Ecto neural progenitor cell (in vitro differentiated cells): Measurements from ENCODE around the gene FKBP3.
"Not testable (repeated sequence)": the region's sequence is repeated elsewhere in the genome, so short reads cannot be mapped to it uniquely, and the experiment has no call there.

ENCODE experiments used
- DNase-seq: peaks from one replicate; pipeline ENCODE4 v3.0.0-alpha.2; 2018; ENCODE audit warnings: low spot score

The FKBP3 gene

DNA sequence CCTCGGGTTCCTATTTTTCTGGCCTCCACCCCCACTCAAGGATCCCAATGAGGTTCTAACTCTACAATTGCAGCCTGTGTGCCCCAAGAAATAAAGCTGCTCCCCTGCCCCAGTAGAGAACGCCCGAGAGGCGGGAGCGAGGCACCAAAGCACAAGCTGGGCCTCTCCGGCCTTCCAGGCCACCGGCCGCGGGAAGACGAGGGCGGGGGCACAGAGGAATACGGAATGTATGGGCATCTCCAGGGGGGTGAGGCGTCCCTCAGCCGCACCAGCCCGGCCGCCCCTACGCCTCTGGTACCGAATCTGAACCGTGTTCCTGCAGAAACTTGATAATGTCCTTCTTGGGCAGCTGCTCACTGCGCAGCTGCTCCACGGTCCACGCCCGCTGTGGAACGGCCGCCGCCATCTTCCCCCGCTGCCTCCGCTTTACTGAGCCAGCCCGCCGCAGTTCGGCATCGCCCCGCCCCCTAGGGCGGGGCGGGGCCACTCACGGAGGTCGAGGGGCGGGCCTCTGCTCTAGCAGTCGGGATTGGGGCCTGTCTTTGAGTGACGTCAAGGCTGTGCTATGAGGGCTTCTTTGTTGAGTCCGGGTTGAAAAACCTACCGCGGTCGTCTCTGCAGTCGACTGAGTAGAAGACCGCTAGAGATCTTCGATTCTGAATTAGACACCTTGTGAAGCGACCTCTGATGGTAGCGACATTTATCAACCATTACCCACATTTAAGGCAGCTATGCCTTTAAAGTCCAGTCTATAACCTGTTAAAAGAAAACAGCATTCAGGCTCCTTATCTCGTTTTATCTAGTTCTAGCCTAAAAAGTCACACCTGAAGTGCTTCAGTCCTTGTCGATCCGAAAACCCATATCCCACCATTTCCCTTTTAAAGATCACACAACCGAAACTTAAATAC is at the start of gene FKBP3:
TSS of gene FKBP3 (minus strand) at position 431 of the 908 bp plus-strand sequence. CDS start at position 406, 25 bp downstream.
- DNase-seq = peak; percentile 96

DNA sequence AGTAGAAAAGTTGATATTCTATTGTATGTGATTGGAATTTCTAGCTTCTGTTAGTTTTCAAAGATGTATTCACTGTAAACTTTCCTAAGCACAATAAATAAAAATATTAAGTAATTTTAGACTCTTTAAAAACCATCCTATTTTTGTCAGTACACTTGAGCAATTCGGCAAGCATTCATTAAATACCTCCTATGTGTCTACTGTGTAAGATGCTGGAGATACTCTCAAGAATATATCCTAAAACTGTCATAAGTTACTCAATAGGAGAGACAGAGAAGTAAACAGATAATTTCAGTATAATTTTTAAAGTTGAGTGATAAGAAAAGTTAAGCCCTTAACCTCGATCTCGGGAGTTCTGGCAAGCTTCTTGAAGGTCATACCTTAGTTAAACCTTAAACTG is 47.5 kb upstream of the FKBP3 start:
- no peak for DNase-seq

DNA sequence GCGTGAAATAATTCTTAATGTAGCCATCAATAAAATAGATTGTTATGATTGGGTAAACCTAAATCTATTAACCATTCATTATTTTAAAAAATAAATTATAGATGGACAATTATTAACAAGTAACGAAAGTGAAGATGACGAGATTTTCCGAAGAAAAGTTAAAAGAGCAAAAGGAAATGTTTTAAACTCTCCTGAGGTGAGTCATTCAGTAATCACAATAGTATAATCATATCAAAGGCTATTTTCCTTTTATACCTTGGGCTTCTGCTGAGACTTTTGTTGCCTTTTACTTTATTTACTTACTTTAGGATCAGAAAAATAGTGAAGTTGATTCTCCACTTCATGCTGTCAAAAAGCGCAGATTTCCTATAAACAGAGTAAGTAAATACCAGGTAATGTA is 47.0 kb upstream of the FKBP3 start:
- DNase-seq = no peak

DNA sequence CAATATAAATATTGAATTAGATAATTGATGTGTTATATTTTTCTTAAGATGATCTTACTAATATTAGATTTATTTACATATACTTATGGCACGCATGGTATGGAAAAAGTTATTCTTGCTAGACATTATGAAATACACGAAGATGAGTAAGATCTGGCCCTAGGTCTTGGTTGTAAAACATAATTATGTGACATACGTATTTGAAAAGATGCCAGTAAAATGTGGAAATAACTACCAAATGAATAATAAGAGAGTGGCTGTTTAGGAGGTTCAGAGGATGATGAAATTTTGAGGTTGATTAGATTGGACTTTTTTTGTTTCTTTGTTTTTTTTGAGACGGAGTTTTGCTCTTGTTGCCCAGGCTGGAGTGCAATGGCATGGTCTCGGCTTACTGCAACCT is 42.8 kb upstream of the FKBP3 start:
- DNase-seq = no peak

DNA sequence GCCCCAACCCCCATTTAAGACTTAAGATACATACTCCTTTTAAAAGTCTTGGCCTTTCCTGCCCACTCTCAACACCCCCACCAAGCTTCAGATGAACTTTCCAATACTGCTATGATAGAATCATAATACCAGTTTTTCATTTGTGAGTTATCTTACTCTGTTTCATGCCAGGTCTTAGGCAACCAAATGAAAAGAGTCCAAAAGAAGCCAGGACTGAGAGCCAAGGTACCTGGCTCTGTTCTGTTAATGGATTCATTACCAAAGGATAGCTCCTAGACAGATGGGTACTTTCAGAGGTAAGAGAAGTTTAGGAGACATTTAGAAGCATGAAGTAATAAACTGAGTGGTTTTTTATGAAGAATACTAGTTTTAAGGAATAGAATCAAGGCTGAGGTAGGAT is 35.6 kb upstream of the FKBP3 start:
- DNase-seq = no peak

DNA sequence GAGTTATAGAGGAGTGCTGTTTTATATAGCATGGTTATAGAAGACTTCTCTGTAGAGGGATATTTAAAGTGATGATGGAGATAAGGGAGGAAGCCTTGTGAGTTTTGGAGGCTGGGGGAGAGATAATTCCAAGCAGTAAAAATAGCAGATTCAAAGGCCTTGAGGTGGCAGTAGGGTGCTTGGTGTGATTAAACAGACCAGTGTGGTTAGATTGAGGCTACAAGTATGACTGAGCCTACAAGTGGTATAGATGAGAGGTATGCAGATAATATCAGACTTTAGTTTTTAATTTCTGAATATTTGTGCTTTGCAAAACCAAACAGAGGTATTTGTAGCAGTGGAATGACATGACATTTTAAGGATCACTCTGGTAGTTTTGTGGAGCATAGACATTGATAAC is 21.8 kb upstream of the FKBP3 start:
- DNase-seq = no peak

DNA sequence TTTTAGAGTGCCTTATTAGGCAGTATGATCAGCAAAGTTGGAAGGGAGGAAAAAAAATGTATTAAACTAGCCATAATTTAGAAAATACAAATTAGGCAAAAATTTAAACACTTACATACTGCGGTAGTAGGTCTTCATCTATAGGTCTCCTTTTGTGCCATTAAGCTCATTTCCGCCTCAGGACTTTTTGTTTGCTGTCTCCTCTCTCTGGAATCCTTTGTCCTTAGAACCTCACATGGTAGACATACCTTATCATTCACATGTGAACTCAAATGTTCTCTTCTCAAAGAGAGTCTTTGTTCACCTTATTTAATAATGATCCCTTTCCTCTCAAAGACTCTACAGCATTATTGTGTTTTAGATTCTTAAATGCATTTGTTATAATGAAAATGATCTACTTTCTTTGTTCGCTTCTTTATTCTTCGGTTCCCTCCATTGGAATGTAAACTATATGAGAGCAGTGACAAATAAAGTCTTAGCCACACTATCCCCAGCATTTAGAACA is 16.2 kb upstream of the FKBP3 start:
- DNase-seq = no peak

DNA sequence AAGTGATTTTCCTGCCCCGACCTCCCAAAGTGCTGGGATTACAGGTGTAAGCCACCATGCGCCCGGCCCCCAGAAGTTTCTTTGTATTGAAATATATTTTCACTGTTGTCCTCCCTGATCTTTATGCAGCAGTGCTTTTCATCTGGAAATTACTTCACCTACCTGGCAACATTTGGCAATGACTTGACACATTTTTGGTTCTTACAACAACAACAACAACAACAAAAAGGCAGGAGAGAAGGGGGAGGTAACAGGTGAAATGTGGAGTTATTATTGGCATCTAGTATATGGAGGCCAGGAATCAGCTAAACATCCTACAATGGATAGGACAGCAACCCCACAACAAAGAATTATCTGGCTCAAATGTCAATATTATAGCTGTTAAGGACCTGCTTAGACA is 15.3 kb upstream of the FKBP3 start:
- DNase-seq = no peak

DNA sequence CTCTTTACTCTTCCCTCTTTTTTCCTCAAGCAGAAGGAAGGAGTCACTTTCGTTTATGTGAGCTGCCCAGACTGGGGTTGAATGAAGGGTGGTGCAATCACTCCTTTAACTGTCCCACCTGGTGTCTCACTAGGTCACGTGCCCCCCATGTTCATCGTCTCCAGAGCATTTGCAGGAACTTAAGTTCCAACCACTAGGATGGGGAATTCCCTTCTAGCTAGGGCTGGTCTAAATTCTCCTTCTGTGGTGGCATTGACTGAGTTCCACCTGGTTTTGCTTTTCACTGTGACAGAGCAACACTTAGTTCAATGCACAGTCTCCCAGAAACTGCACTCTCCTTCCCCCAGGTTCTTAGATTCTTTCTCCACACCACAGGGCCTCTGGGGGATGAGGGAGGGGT is 10.9 kb upstream of the FKBP3 start:
- no peak for DNase-seq

DNA sequence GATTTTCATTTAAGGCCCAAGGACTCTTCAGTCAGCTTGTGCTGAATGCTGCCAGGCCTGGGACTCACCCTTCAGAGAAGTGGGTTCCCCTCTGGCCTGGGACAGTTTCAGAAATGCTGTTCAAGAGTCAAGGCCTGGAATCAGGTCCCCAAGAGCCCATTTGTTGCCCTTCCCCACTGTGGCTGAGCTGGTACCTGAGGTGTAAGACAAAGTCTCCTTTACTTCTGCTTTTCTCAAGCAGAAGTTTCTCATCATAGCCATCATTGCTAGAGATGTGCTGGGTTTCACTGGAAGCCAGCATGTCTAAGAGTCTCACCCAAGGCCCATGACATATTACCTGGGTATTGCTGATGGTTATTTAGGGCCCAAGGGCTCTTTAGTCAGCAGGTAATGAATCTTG is 10.4 kb upstream of the FKBP3 start:
- no peak for DNase-seq

DNA sequence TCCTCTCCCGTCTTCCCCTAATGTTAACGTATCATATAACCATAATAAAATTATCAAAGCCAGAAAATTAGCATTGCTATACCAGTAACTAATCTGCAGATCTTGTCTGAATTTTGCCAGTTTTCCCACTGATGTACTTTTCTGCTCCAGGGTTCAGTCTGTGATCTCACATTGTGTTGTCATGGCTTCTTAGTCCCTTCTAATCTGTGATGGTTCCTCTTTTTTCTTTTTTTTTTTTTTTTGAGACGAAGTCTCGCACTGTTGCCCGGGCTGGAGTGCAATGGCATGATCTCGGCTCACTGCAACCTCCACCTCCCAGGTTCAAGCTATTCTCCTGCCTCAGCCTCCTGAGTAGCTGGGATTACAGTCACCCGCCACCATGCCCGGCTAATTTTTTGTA is 7.8 kb upstream of the FKBP3 start:
- not testable (repeated sequence) for DNase-seq

DNA sequence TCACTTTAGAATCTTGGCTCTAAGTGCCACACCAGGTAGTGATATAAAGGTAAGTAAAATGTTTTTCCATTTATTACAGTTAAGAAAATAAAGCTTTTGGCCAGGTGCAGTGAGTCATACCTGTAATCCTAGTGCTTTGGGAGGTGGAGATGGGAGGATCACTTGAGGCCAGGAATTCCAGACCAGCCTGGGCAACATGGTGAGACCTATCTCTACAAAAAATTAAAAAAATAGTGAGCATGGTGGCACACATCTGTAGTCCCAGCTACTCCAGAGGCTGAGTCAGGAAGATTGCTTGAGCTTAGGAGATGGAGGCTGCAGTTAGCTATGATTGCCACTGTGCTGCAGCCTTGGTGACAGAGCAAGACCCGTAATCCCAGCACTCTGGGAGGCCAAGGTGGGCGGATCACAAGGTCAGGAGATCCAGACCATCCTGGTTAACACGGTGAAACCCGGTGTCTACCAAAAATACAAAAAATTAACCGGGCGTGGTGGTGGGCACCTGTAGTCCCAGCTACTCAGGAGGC is 6.4 kb upstream of the FKBP3 start:
- no peak for DNase-seq

DNA sequence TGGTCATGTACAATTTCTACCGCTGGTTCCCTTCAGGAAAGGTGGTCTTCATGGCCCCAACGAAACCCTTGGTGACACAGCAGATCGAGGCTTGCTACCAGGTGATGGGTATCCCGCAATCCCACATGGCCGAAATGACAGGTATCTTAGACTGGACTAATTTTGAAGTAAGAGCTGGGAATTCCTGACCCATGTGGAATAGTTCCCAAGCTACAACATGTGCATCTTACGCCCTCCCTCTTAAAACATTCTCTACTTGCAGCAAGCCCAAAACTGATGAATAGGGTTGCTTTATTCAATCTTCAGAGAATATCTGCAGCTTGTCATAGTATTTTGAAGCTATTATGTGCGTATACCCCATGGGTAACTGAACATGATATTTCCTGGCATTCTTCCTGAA is 2.1 kb upstream of the FKBP3 start:
- no peak for DNase-seq

DNA sequence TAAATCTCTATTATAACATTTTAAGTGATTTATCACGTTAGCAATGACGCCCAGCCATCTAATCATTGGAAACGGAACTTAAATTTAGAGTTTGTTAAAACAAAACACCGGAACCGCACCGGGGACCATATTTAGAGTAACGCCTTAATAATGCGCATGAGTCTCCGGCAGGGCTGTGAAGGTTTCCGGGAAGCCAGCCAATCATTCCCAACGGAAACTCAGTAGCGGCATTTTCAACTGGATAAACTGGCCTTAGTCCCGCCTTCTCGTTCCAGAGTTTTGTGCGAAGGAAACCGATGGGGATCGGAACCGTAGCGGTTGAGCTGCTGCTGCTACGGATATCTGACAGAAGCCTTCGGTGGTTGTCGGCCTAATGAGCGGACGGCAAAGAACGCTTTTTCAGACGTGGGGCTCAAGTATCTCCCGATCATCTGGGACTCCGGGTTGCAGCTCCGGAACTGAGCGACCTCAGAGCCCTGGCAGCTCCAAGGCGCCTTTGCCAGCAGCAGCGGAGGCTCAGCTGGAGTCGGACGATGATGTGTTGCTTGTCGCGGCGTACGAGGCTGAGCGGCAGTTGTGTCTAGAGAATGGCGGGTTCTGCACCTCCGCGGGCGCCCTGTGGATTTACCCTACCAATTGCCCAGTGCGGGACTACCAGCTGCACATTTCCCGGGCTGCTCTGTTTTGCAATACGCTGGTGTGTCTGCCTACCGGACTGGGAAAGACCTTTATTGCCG is 1.5 kb upstream of the FKBP3 start, which contains the start of gene FANCM:
TSS of gene FANCM (plus strand) at position 272 of the 737 bp plus-strand sequence. CDS start at position 374, 102 bp downstream.
- DNase-seq = peak; percentile 91

DNA sequence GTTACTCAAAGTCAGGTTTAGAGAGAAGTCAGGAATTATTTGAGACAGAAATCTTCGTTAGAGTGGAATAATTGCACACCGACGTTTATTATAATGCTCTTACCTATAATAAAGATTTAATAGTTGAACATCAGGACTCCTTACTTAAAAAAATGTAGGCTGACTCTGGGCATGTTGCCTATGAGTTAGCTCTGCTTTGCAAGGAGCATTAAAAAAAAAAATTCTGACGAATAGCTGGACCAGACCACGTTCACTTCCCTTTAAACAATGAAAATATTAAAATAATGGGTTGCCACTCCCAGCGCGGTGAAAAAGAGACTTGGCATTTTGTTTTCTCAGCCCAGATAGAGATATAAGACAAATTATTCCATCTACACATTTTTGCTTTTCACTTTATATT is 875 bp upstream of the FKBP3 start:
- no peak for DNase-seq

DNA sequence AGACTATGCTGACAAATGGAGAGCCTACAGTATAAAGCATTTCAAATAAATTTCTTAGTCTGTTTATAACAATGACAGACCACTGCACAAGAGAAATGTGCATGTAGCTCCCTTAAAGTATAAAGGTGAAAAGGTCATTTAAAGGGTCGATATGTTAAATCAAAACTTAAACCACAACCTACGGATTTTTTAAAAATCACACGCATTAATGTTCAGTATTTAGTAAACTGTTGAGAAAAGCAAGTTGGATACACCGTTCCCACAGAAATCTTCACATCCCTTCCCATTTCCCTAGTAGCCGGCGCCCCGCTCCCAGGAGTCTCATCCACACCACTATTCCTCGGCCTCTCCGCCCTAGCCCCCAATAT is 614 bp downstream of the FKBP3 start:
- DNase-seq = no peak

DNA sequence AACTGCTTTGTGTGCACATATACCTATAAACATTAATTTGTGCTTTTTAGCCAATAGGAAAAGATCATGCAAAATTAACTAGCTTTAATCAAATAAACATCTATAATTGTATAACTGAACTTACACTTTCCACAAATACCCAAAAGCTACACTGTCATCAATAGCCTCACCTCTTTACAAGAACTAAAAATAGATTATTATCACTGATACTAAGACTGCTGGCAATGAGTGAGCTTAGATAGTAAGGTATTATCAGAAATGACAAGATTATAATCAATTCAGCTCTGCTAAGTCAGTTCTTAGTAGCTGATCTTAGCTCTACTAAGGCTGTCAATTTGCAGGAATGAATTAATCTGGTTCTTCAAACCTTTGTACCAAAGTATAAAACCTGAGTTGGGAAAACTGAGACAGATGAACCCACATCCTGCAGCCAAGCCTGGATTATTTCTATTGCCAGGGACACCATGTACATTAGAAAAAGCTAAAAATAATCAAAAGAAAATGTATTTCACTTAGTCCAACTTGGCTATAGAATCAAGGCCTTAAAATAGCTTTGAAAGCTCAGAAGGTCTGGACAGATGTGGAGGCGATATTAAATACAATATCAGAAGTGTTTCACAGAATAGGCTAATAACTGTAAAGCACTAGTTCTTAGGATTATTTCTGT is 5.2 kb downstream of the FKBP3 start:
- no peak for DNase-seq

DNA sequence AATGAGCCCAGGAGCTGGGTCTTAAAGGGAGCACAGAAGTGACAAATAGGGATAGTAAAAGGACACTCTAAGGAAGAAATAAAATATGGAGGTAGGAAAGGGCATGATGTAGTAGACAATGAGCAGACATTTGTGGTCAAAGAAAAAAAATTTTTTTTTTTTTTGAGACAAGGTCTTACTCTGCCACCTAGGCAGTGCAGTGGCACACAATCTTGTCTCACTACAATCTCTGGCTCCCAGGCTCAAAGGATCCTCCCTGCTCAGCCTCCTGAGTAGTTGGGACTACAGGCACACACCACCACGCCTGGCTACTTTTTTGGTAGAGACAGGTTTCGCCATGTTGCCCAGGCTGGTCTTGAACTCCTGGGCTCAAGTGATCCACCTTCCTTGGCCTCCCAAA is 8.5 kb downstream of the FKBP3 start:
- no peak for DNase-seq

DNA sequence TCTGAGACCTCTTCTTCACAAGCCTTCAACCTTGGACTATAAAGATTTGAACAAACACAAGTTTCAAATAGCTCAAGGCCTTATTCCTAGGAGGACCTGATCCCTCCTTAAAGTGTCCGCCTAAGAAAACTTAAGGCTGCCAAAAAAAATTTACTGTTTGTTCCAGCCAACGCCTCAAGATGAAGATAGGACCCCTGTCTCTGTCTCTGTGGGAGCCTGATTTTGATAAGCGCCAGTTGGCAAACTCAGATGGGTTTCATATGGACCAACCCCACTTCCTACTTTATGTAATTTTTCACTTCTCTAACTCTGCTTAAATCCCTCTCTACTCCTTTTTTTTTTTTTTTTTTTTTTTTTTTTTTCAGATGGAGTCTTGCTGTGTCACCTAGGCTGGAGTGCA is 11.0 kb downstream of the FKBP3 start:
- DNase-seq = no peak

DNA sequence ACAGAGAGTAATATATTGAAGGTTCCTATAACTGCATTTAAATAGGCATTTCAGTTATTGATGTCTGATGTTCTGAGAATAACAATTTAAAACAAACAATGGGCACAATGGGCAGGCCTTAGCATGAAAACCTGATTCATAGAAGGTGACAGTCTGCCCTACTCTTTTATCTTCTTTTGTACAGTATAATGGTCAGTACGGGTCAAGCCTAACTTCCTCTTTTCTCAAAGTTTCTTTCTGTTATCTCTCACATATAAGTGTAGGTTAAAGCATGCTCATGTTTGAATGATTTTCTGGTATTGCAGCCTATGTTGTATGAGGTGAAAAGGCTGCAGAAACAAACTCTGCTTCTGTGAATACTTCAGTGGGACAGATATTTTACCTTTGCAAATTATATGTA is 14.2 kb downstream of the FKBP3 start:
- DNase-seq = no peak

DNA sequence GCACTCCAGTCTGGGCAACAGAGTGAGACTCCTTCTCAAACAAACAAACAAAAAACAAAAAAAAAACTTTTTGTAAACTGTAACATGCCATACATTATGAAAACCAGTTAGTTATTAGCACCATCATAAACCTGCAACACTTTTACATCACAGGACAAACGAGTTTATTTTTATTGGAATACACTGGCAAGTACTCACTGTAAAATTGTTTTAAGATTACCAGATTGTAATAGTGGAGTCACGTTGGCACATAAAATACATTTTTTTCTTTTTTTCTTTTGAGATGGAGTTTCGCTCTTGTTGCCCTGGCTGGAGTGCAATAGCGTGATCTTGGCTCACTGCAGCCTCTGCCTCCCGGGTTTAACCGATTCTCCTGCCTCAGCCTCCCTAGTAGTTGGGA is 15.7 kb downstream of the FKBP3 start:
- no peak for DNase-seq

DNA sequence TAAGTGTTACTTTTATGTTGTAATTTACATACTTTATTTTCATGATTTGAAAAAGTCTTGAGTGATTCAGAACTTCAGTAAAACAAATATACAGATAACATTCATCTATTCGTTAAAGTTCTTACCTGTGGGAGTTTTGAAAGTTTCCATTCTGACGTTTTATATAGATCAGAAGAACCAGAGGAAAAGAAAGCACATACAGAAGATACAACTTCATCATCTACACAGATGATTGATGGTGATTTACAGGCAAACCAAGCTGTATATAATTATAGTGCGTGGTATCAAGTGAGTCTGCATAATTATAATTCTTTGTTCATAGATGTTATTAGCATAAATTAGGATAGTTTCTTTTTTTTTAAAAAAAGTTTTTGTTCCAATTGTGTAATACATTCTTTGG is 20.0 kb downstream of the FKBP3 start:
- DNase-seq = no peak
